K562 (cell line): ENCODE data around the gene LILRB3. TPM values are rescaled to one million over a fixed set of nuclear protein-coding genes. Genes with fewer than 3 reads are reported as not detected.

ENCODE experiments used
- ATAC-seq: fragments of 200-7000 bp; cut with Tn5 transposase; 3 replicates; pipeline ENCODE4 v1.9.1; 2020; ENCODE audit warnings: moderate library complexity
- BruUV-seq: library from RNA; stranded (reverse); fragments of 400-500 nt; replicated peaks from 2 replicates; lab custom pipeline; 2021; lab: Mats Ljungman, UMichigan
- CTCF ChIA-PET: fragments of 300-600 bp; formaldehyde crosslinking; extraction: SDS; loops from one replicate; lab custom pipeline; 2021; ENCODE audit warnings: low intra/inter-chr PET ratio; lab: Yijun Ruan, JAX
- POLR2A ChIA-PET: fragments of 300-600, 350-650 bp; sonication (Branson Sonifier 250); formaldehyde crosslinking; extraction: SDS; loops from one replicate; lab custom pipeline; 2021; ENCODE audit warnings: antibody characterized with exemption, inconsistent platforms; lab: Yijun Ruan, JAX
- DNase-seq, 4 experiments: peaks; one replicate each; pipeline versions ENCODE4 v3.0.0 to v3.0.0-alpha.2; 2011 to 2018; ENCODE audit warnings: low spot score in 3 of 4, mixed read lengths in 3 of 4; ENCODE audit errors: extremely low read depth in 1 of 4
- FAIRE-seq: peaks from 2 replicates; lab custom pipeline; 2011; peaks lifted over from hg19 to GRCh38; lab: Jason Lieb, UNC
- H2AFZ ChIP-seq: 2 replicates; pipeline ENCODE4 v1.6.0; 2011; ENCODE audit warnings: low read depth, low read length, control low read depth, inconsistent platforms
- H3K27ac ChIP-seq: fragments of 200-600 bp; 3 replicates; pipeline ENCODE4 v1.8.0; 2011; ENCODE audit warnings: low read depth, mild to moderate bottlenecking, control low read depth, inconsistent platforms, low read length, moderate library complexity, mixed read lengths; ENCODE audit errors: extremely low read depth
- H3K27me3 ChIP-seq, 2 experiments: fragments of 300-600 bp in 1 of 2; 2 replicates in 1 of 2; 3 replicates in 1 of 2; pipeline versions ENCODE4 v1.6.0 to v1.8.0; 2011; ENCODE audit warnings: inconsistent platforms in 2 of 2, low read length in 2 of 2, mild to moderate bottlenecking in 1 of 2, mixed read lengths in 1 of 2, moderate library complexity in 1 of 2; ENCODE audit not compliant: control insufficient read depth in 2 of 2, insufficient read depth in 2 of 2
- H3K36me3 ChIP-seq: fragments of 300-600 bp; 3 replicates; pipeline ENCODE4 v1.8.0; 2011; ENCODE audit warnings: mild to moderate bottlenecking, low read length, inconsistent platforms; ENCODE audit not compliant: control insufficient read depth, insufficient read depth
- H3K4me1 ChIP-seq, 2 experiments: fragments of 200-600 bp in 1 of 2; replicated peaks in 1 of 2; 2 replicates in 1 of 2; 3 replicates in 1 of 2; pipeline versions ENCODE4 v1.5.1 to v1.8.0; 2011; ENCODE audit warnings: inconsistent platforms in 2 of 2, low read length in 2 of 2, mild to moderate bottlenecking in 1 of 2, mixed read lengths in 1 of 2, moderate library complexity in 1 of 2; ENCODE audit not compliant: control insufficient read depth in 2 of 2, insufficient read depth in 2 of 2
- H3K4me2 ChIP-seq: 2 replicates; pipeline ENCODE4 v1.6.1; 2011; ENCODE audit warnings: low read length, control low read depth, inconsistent platforms, mixed read lengths; ENCODE audit not compliant: insufficient read depth
- H3K4me3 ChIP-seq: fragments of 200-600 bp; sonication (generic), shearing (Covaris generic); 2 replicates; pipeline ENCODE4 v1.5.1; 2016; ENCODE audit warnings: control low read depth, inconsistent platforms
- H3K79me2 ChIP-seq: fragments of 200-600 bp; 3 replicates; pipeline ENCODE4 v1.8.0; 2011; ENCODE audit warnings: low read length, inconsistent platforms; ENCODE audit not compliant: control insufficient read depth, insufficient read depth
- H3K9ac ChIP-seq, 2 experiments: 2 replicates each; pipeline versions ENCODE4 v1.6.0 to v1.6.1; 2011; ENCODE audit warnings: low read depth in 2 of 2, low read length in 2 of 2, control low read depth in 1 of 2, inconsistent platforms in 1 of 2, mild to moderate bottlenecking in 1 of 2, mixed read lengths in 1 of 2; ENCODE audit not compliant: insufficient read depth in 1 of 2
- H3K9me1 ChIP-seq: one replicate; pipeline ENCODE4 v1.6.0; 2011; ENCODE audit warnings: inconsistent platforms, mild to moderate bottlenecking, low read length, moderate library complexity; ENCODE audit not compliant: control insufficient read depth, insufficient read depth
- H3K9me3 ChIP-seq: replicated peaks from 2 replicates; pipeline ENCODE4 v1.5.1; 2011; ENCODE audit warnings: low read depth, low read length, inconsistent platforms; ENCODE audit not compliant: control insufficient read depth, insufficient read depth
- H4K20me1 ChIP-seq: replicated peaks from 2 replicates; pipeline ENCODE4 v1.6.1; 2011; ENCODE audit warnings: low read length, inconsistent platforms, mixed read lengths; ENCODE audit not compliant: control insufficient read depth, insufficient read depth
- AFF4 ChIP-seq: sonication (generic); formaldehyde crosslinking; IDR thresholded peaks from 2 replicates; pipeline ENCODE4 v1.8.0; 2023; ENCODE audit warnings: mild to moderate bottlenecking, missing genetic modification reagents
- CTCFL ChIP-seq: IDR thresholded peaks from 2 replicates; pipeline ENCODE4 v1.6.1; 2011; ENCODE audit warnings: borderline replicate concordance, low read depth, mild to moderate bottlenecking, moderate library complexity, low read length; ENCODE audit not compliant: insufficient read depth, poor library complexity, severe bottlenecking
- IRF2 ChIP-seq: sonication (generic); formaldehyde crosslinking; IDR thresholded peaks from 2 replicates; pipeline ENCODE4 v1.8.1; 2022; ENCODE audit warnings: mild to moderate bottlenecking, missing genetic modification reagents
- MAZ ChIP-seq, 2 experiments: fragments of 450-650 bp in 1 of 2; sonication (generic) in 1 of 2; formaldehyde crosslinking; IDR thresholded peaks in 1 of 2; conservative IDR thresholded peaks in 1 of 2; 2 replicates each; pipeline versions ENCODE4 v1.4.0 to v1.5.0; 2020; ENCODE audit warnings: mild to moderate bottlenecking in 1 of 2, missing genetic modification reagents in 1 of 2
- MXI1 ChIP-seq: IDR thresholded peaks from 2 replicates; pipeline ENCODE4 v1.6.1; 2011; ENCODE audit warnings: low read depth, mild to moderate bottlenecking, improper control_type of control experiment, low read length
- SMAD3 ChIP-seq: fragments of 450-650 bp; formaldehyde crosslinking; conservative IDR thresholded peaks from 2 replicates; pipeline ENCODE4 v1.4.0; 2020; ENCODE audit warnings: mild to moderate bottlenecking
- ZNF507 ChIP-seq: conservative IDR thresholded peaks from 2 replicates; pipeline ENCODE4 v1.6.1; 2017; ENCODE audit warnings: missing genetic modification characterization, missing compliant biosample characterization
- WGBS: fragments of 100-300 bp; shearing (Covaris generic); methylation state at CpG from one replicate; pipeline ENCODE4 v1.1.6; 2016; ENCODE audit warnings: low coverage, mixed read lengths; ENCODE audit not compliant: insufficient coverage; ENCODE audit errors: missing lambda C conversion rate; 5-methylcytosine and 5-hydroxymethylcytosine counted together
- in situ Hi-C: fragments of 300-500 bp; cut with MboI; formaldehyde crosslinking; loops from 4 replicates; pipeline ENCODE4 v1.15.0; 2018; ENCODE audit warnings: inconsistent platforms, mixed read lengths
- intact Hi-C: fragments of 100-400 bp; cut with micrococcal nuclease; formaldehyde crosslinking; loops from 2 replicates; pipeline ENCODE4 v1.14.2; 2022
- polyA plus RNA-seq, 8 experiments: library from polyadenylated mRNA; depleted of rRNA in 4 of 8; stranded (reverse) in 5 of 8; unstranded in 3 of 8; fragments of >200 nt; fragmentation: Nextera tagmentation in 2 of 8; fragmentation: Illumina TruSeq in 1 of 8; extraction: Ambion mirVana in 2 of 8; extraction: Trizol in 1 of 8; gene quantifications; 2 replicates each; pipeline versions ENCODE4 v1.2.1 to v1.2.3, GENCODE V29; 2011 to 2014; ENCODE audit warnings: inconsistent platforms in 1 of 8, missing spikeins in 1 of 8
- total RNA-seq, 7 experiments: library from RNA; depleted of rRNA in 6 of 7; stranded (reverse); fragments of >200 nt in 6 of 7; fragmentation: Illumina TruSeq in 2 of 7; extraction: Trizol in 2 of 7; gene quantifications; 2 replicates each; pipeline versions ENCODE4 v1.2.1 to v1.2.3, GENCODE V29; 2011 to 2021; ENCODE audit warnings: low replicate concordance in 1 of 7

LILRB3 gene
- total and polyA plus RNA-seq, 9 of the 15 experiments (the other 6 are each of a cell fraction or from before 2014, with no cell fraction given), result 0.01 to 0.09 TPM; not detected in 7

GRCh38 chr19:54204767-54205468 lies 17.9 kb downstream of the LILRB3 start:
- POLR2A ChIA-PET, result interaction anchor here (0.7 to 1.4 kb wide), 5 partner anchors 14 to 1932 kb away, joined by 3 to 7 read pairs (median 4); partner anchors contain the start of genes MBOAT7, TMC4 and TSEN34
- Histone ChIP-seq H3K36me3 (peaks cover 83% of the 10 kb centered on the region), H3K27me3 (no peaks in the 10 kb centered on the region), H3K9me1 (peaks cover 23% of the 10 kb centered on the region), H2AFZ (no peak overlapping the region), H3K4me3 (peak overlapping the region; percentile 68; the same call in 1 of the 2 replicates), H3K4me1 (peaks cover 53 to 69% of the 10 kb centered on the region in 2 experiments), H3K27ac (peak overlapping the region; percentile 67), H3K79me2 (peaks cover 93% of the 10 kb centered on the region), H3K9me3 (no peaks in the 10 kb centered on the region), H3K4me2 (peak overlapping the region; percentile 89), H3K9ac (peak overlapping the region; percentile 89 to 98), H4K20me1 (peaks cover 89% of the 10 kb centered on the region)
- TF ChIP-seq ZNF507, result no peak
- TF ChIP-seq SMAD3, result no peak
- TF ChIP-seq IRF2 (CRISPR knock-in tag), result no peak
- BruUV-seq, result no TSS peak
- DNase-seq, result no peak
- WGBS, result 43% methylated on average over 4 of the region's 4 CpGs
- in situ Hi-C loops, result no loop called here
- intact Hi-C loops, result no loop called here
- no peak for FAIRE-seq
- CTCF ChIA-PET, result interaction anchor here (0.6 kb wide), 1 partner anchor 13 kb away, joined by 4 read pairs; no protein-coding TSS in a partner anchor
- no peak for ATAC-seq

GRCh38 chr19:54203151-54203611 lies 19.6 kb downstream of the LILRB3 start:
- H2AFZ ChIP-seq, result no peak overlapping the region
- H3K36me3 ChIP-seq, result peaks cover 72% of the 10 kb centered on the region
- ATAC-seq (no peak), FAIRE-seq (no peak), DNase-seq (no peak)
- peaks cover 11% of the 10 kb centered on the region for H3K9me1 ChIP-seq
- peak overlapping the region; percentile 98 to 99 for H3K9ac ChIP-seq
- peaks cover 42 to 51% of the 10 kb centered on the region in 2 experiments for H3K4me1 ChIP-seq
- no TSS peak for BruUV-seq
- in situ Hi-C loops (no loop called here), intact Hi-C loops (no loop called here)
- peak overlapping the region; percentile 68 for H3K4me3 ChIP-seq
- H3K27me3 ChIP-seq, result no peaks in the 10 kb centered on the region
- peak overlapping the region; percentile 89 for H3K4me2 ChIP-seq
- H3K79me2 ChIP-seq, result peaks cover 78% of the 10 kb centered on the region
- ChIA-PET POLR2A (interaction anchor here (0.8 to 5.3 kb wide), 5 partner anchors 8 to 88 kb away, joined by 4 to 206 read pairs (median 19); partner anchors contain the start of genes MBOAT7, PRPF31, TFPT and TMC4), CTCF (no interaction called here)
- H3K27ac ChIP-seq, result peak overlapping the region; percentile 70
- 2% methylated on average over 9 of the region's 9 CpGs for WGBS
- H3K9me3 ChIP-seq, result no peaks in the 10 kb centered on the region
- H4K20me1 ChIP-seq, result peaks cover 72% of the 10 kb centered on the region
- TF ChIP-seq MXI1 (no peak), CTCFL (no peak), AFF4 (CRISPR knock-in tag) (0 out of 2 replicates have a peak, but pooled peaks have one; percentile 37), MAZ (CRISPR knock-in tag; conservative IDR thresholded peaks at IDR 0.05 in 1 of 2, IDR thresholded peaks at IDR 0.05 in 1 of 2) (no peak)
